ENCODE data around the gene SFMBT1.

The SFMBT1 gene

GRCh38 chr3:52962160-52962559 lies 83.7 kb downstream of the SFMBT1 start:
- DNase-seq (ENCODE audit: low read depth), result no peak
- no peak for TF ChIP-seq CTCF (IDR thresholded peaks at IDR 0.05; ENCODE audit: low read length, missing control alignments)

GRCh38 chr3:52959773-52960172 lies 86.1 kb downstream of the SFMBT1 start:
- no peak overlapping the region for H3K4me3 ChIP-seq (replicated peaks; ENCODE audit: low read depth, low read length)
- no peak for TF ChIP-seq CTCF (IDR thresholded peaks at IDR 0.05; ENCODE audit: low read length, missing control alignments)
- no peak for DNase-seq (ENCODE audit: low read depth)

More at GRCh38 chr3:52962160-52962559, 83.7 kb downstream of the SFMBT1 start:
- no peak overlapping the region for H3K4me3 ChIP-seq (replicated peaks; ENCODE audit: low read depth, low read length)

GRCh38 chr3:52939600-52939999 lies 106.3 kb downstream of the SFMBT1 start:
- no peak overlapping the region for H3K4me3 ChIP-seq (replicated peaks; ENCODE audit: low read depth, low read length)
- no peak for TF ChIP-seq CTCF (IDR thresholded peaks at IDR 0.05; ENCODE audit: low read length, missing control alignments)
- peak; percentile 6 for DNase-seq (ENCODE audit: low read depth)

GRCh38 chr3:52934630-52935530 lies 111.0 kb downstream of the SFMBT1 start:
- H3K4me3 ChIP-seq (replicated peaks; ENCODE audit: low read depth, low read length), result no peak overlapping the region
- peak; percentile 92 for TF ChIP-seq CTCF (IDR thresholded peaks at IDR 0.05; ENCODE audit: low read length, missing control alignments)
- DNase-seq (ENCODE audit: low read depth), result peak; percentile 64

- no peak for DNase-seq (ENCODE audit: low read depth)
- no peak overlapping the region for H3K4me3 ChIP-seq (replicated peaks; ENCODE audit: low read depth, low read length)
- TF ChIP-seq CTCF (IDR thresholded peaks at IDR 0.05; ENCODE audit: low read length, missing control alignments), result no peak
These were observed 114.0 kb downstream of the SFMBT1 start for GRCh38 chr3:52931889-52932288.

- no peak for TF ChIP-seq CTCF (IDR thresholded peaks at IDR 0.05; ENCODE audit: low read length, missing control alignments)
- no peak for DNase-seq (ENCODE audit: low read depth)
- H3K4me3 ChIP-seq (replicated peaks; ENCODE audit: low read depth, low read length), result no peak overlapping the region
These were observed 114.5 kb downstream of the SFMBT1 start for GRCh38 chr3:52931328-52931727.

- no peak overlapping the region for H3K4me3 ChIP-seq (replicated peaks; ENCODE audit: low read depth, low read length)
- no peak for TF ChIP-seq CTCF (IDR thresholded peaks at IDR 0.05; ENCODE audit: low read length, missing control alignments)
- no peak for DNase-seq (ENCODE audit: low read depth)
These were observed 115.1 kb downstream of the SFMBT1 start for GRCh38 chr3:52930748-52931147.

Measured in fibroblast of pulmonary artery (primary cell).